Testis (tissue), 3 donors: Measurements from ENCODE around the gene EXTL2. TPM values are rescaled to one million over a fixed set of nuclear protein-coding genes. Genes with fewer than 3 reads are reported as not detected.
A peak's percentile ranks its signal among the peaks of the same experiment; 100 is the strongest.
"Not testable (repeated sequence)": the region's sequence is repeated elsewhere in the genome, so short reads cannot be mapped to it uniquely, and the experiment has no call there.

Source experiments
- DNase-seq: peaks from one replicate; pipeline ENCODE4 v3.0.0-alpha.2; 2019
- H3K27ac ChIP-seq, 2 donors: fragments of 200-600 bp; sonication (generic); one replicate each; pipeline ENCODE4 v1.5.1; 2019
- H3K27me3 ChIP-seq: fragments of 200-600 bp; sonication (generic); one replicate; pipeline ENCODE4 v1.5.1; 2019
- H3K36me3 ChIP-seq: fragments of 200-600 bp; sonication (generic); one replicate; pipeline ENCODE4 v1.5.1; 2017; ENCODE audit warnings: low read depth; ENCODE audit errors: missing control alignments
- H3K4me1 ChIP-seq: fragments of 200-600 bp; sonication (generic); one replicate; pipeline ENCODE4 v1.5.1; 2019
- H3K4me3 ChIP-seq, 2 donors: fragments of 200-600 bp; sonication (generic); one replicate each; pipeline ENCODE4 v1.5.1; 2017 to 2019
- H3K9me3 ChIP-seq: fragments of 200-600 bp; sonication (generic); one replicate; pipeline ENCODE4 v1.5.1; 2017
- POLR2A ChIP-seq: fragments of 450-650 bp; IDR thresholded peaks from one replicate; pipeline ENCODE4 v1.6.1; 2017; ENCODE audit warnings: antibody characterized with exemption, mild to moderate bottlenecking, moderate library complexity
- WGBS, 2 donors: methylation state at CpG; one replicate each; pipeline ENCODE4 v1.1.5; 2018; 5-methylcytosine and 5-hydroxymethylcytosine counted together
- intact Hi-C: fragments of 100-400 bp; cut with DNase I; formaldehyde crosslinking; loops from one replicate; pipeline ENCODE4 v1.15.1; 2023; ENCODE audit warnings: low total_unique reads
- polyA plus RNA-seq: library from polyadenylated mRNA; stranded (reverse); fragments of 350-450 nt; fragmentation: Illumina TruSeq; extraction: RNeasy Lipid Tissue Mini Kit (QIAGEN cat#74804); gene quantifications from one replicate; pipeline ENCODE4 v1.2.3, GENCODE V29; 2014; ENCODE audit warnings: low read depth, low replicate concordance; ENCODE audit not compliant: insufficient read depth
- total RNA-seq, 2 donors: library from RNA; depleted of rRNA; stranded (reverse); fragments of >200 nt; gene quantifications; one replicate each; pipeline ENCODE4 v1.2.3, GENCODE V29; 2016
- TF ChIP-seq, protein P1 (sequence below), 3 experiments: fragments of 450-650 bp in 2 of 3; fragments of 200-600 bp in 1 of 3; sonication (generic) in 1 of 3; IDR thresholded peaks; one replicate each; pipeline ENCODE4 v1.5.1; 2016 to 2019; ENCODE audit warnings: antibody characterized with exemption in 3 of 3, mild to moderate bottlenecking in 2 of 3, moderate library complexity in 1 of 3

Gene EXTL2
- total and polyA plus RNA-seq, 3 donors from 2014 or later, result 12.8 to 16.9 (median 16.1) TPM

DNA sequence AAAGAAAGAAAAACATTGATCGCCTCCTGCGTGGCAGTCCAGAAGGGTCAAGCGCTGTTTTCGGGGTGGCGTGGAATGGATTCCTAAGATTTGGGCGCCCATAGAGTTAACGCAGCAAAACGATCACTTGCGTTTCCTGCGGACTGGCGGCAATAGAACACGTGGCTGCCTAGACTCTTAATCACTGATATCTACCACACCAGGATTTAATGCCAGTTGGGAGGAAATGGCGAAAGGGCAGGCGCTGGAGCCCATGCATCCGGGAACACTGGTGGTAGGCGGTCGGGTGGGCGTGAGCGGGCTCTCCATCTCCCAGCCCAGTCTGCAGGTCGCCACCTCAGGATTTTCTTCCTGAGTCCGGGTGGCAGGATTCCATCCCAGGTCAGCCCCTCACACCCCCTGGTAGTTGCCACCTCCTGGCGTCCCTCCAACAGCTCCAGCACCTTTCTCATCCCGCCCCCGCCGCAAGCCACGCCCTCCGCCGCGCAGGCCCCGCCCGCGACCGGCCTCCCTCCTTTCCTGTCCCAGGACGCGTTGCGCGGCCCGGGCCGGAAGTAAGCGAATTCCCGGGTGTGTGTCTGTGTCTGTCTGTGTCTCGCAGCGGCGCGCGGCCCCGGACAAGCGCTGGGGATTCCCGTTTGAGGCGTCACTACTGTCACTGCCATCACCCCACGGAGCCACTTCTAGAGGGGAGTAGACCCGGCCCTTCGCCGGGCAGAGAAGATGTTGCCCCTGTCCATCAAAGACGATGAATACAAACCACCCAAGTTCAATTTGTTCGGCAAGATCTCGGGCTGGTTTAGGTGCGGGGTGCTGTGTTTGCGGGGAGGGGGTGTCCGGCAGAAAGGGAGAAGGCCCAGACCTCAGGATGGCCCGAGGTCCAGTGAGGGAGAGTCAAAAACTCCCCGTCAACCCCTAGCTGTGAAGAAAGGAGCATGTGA, 1.2 kb upstream of the EXTL2 start, which contains the start of gene SLC30A7:
Gene SLC30A7, plus strand, starts transcription at position 551 of the 941 bp plus-strand sequence. Its CDS starts 173 bp downstream, at position 724.
- 0 to 1% methylated on average over 19 to 59 of the region's 62 CpGs for WGBS, 2 donors
- peak; percentile 97 for DNase-seq
- Histone ChIP-seq H3K9me3 (no peaks in the 10 kb centered on the region), H3K27ac (peak within 1 kb of the TSS; percentile 85 to 92), H3K36me3 (no peaks in the 10 kb centered on the region), H3K4me3 (peak within 1 kb of the TSS; percentile 65 to 96), H3K27me3 (no peaks in the 10 kb centered on the region), H3K4me1 (peaks cover 6% of the 10 kb centered on the region)
- intact Hi-C loops, result no loop called here
- TF ChIP-seq, protein P1, sequence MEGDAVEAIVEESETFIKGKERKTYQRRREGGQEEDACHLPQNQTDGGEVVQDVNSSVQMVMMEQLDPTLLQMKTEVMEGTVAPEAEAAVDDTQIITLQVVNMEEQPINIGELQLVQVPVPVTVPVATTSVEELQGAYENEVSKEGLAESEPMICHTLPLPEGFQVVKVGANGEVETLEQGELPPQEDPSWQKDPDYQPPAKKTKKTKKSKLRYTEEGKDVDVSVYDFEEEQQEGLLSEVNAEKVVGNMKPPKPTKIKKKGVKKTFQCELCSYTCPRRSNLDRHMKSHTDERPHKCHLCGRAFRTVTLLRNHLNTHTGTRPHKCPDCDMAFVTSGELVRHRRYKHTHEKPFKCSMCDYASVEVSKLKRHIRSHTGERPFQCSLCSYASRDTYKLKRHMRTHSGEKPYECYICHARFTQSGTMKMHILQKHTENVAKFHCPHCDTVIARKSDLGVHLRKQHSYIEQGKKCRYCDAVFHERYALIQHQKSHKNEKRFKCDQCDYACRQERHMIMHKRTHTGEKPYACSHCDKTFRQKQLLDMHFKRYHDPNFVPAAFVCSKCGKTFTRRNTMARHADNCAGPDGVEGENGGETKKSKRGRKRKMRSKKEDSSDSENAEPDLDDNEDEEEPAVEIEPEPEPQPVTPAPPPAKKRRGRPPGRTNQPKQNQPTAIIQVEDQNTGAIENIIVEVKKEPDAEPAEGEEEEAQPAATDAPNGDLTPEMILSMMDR (IDR thresholded peaks at IDR 0.05), result no peak
- TF ChIP-seq POLR2A, result no peak

DNA sequence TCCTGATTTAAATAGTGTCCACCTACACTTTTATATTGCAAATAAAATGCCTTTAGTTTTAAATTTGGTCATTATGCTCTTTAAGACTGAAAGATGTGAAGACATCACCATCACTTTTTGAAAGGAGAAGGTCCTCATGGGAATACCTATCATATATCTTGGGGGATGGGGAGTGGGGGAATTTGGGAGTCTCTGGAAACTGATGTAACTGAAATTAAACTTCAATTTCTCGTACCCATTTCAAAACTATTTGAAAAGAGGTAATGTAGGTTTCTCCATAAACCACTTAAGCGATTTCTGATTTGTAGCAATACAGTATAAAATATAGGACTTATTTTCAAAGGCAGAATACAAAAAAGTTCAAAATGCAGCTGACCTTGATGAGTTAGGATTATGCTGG, 924 bp downstream of the EXTL2 start:
- intact Hi-C loops, result no loop called here
- Histone ChIP-seq H3K27ac (no peak overlapping the region), H3K4me1 (peaks cover 6% of the 10 kb centered on the region), H3K27me3 (no peaks in the 10 kb centered on the region), H3K9me3 (no peaks in the 10 kb centered on the region), H3K4me3 (peak overlapping the region in 1 of 2 donors; percentile 96), H3K36me3 (no peaks in the 10 kb centered on the region)
- DNase-seq, result no peak
- 26 to 32% methylated on average over 2 of the region's 2 CpGs for whole genome bisulfite sequencing, 2 donors
- TF ChIP-seq, protein P1 (IDR thresholded peaks at IDR 0.05), result no peak
- no peak for TF ChIP-seq POLR2A

- TF ChIP-seq, protein P1 (IDR thresholded peaks at IDR 0.05), result no peak
- no peak for TF ChIP-seq POLR2A
- H3K9me3 ChIP-seq, result no peaks in the 10 kb centered on the region
- no peak overlapping the region for H3K27ac ChIP-seq
- 95 to 96% methylated on average over 3 of the region's 3 CpGs for WGBS, 2 donors
- peaks cover 6% of the 10 kb centered on the region for H3K4me1 ChIP-seq
- DNase-seq, result no peak
- H3K27me3 ChIP-seq, result no peaks in the 10 kb centered on the region
- no peaks in the 10 kb centered on the region for H3K36me3 ChIP-seq
- no peak overlapping the region for H3K4me3 ChIP-seq
- intact Hi-C loops, result no loop called here
Observed at GRCh38 chr1:100892554-100892953, 2.1 kb downstream of the EXTL2 start.

GRCh38 chr1:100891380-100891779, 3.3 kb downstream of the EXTL2 start:
- H3K4me3 ChIP-seq, result no peak overlapping the region
- H3K36me3 ChIP-seq, result no peaks in the 10 kb centered on the region
- no peaks in the 10 kb centered on the region for H3K9me3 ChIP-seq
- no peak for DNase-seq
- TF ChIP-seq, protein P1 (IDR thresholded peaks at IDR 0.05), result no peak
- TF ChIP-seq POLR2A, result no peak
- no peak overlapping the region for H3K27ac ChIP-seq
- 86 to 100% methylated on average over 1 of the region's 1 CpG for WGBS, 2 donors
- intact Hi-C loops, result no loop called here
- no peaks in the 10 kb centered on the region for H3K4me1 ChIP-seq
- no peaks in the 10 kb centered on the region for H3K27me3 ChIP-seq

DNA sequence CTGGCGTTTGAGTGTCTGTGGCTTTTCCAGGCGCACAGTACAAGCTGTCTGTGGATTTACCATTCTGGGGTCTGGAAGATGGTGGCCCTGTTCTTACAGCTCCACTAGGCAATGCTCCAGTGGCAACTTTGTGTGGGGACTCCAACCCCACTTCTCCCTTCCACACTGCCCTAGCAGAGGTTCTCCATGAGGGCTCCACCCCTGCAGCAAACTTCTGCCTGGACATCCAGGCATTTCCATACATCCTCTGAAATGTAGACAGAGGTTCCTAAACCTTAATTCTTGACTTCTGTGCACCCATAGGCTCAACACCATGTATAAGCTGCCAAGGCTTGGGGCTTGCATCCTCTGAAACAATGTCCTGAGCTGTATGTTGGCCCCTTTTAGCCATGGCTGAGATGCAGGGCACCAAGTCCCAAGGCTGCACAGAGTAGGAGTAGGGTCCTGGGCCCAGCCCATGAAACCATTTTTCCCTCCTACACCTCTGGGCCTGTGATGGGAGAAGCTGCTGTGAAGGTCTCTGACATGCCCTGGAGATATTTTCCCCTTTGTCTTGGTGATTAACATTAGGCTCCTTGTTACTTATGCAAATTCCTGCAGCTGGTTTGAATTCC, 4.7 kb downstream of the EXTL2 start:
- H3K27ac ChIP-seq, intact Hi-C loops, H3K9me3 ChIP-seq, H3K36me3 ChIP-seq, H3K4me3 ChIP-seq, H3K27me3 ChIP-seq, H3K4me1 ChIP-seq, DNase-seq: not testable (repeated sequence)
- WGBS, 2 donors, result 86 to 96% methylated on average over 2 of the region's 2 CpGs

GRCh38 chr1:100889007-100889406, 5.6 kb downstream of the EXTL2 start:
- intact Hi-C loops, result not testable (repeated sequence)

More at GRCh38 chr1:100889007-100889406, 5.6 kb downstream of the EXTL2 start:
- H3K36me3 ChIP-seq, H3K27ac ChIP-seq, H3K4me3 ChIP-seq, DNase-seq, H3K4me1 ChIP-seq, H3K9me3 ChIP-seq, H3K27me3 ChIP-seq: not testable (repeated sequence)
- WGBS, 2 donors, result 100% methylated on average over 1 of the region's 1 CpG
